Neural cell (in vitro differentiated cells): ENCODE data around the gene TFF2. TPM values are rescaled to one million over a fixed set of nuclear protein-coding genes. Genes with fewer than 3 reads are reported as not detected.

Experiments
- H2AFZ ChIP-seq: fragments of 200-600, 300-800 bp; sonication (generic), shearing (Covaris generic); 2 replicates; pipeline ENCODE4 v1.6.0; 2014; ENCODE audit warnings: low read depth, mild to moderate bottlenecking, antibody characterized with exemption, low read length, moderate library complexity
- H3F3A ChIP-seq: fragments of 200-600 bp; shearing (Covaris generic); 2 replicates; pipeline ENCODE4 v1.6.1; 2016; ENCODE audit warnings: mild to moderate bottlenecking, moderate library complexity, mixed read lengths, antibody characterized with exemption, low read length; ENCODE audit not compliant: insufficient read depth, poor library complexity, severe bottlenecking
- H3K27ac ChIP-seq: fragments of 200-600, 300-800 bp; sonication (generic), shearing (Covaris generic); 2 replicates; pipeline ENCODE4 v1.5.1; 2014; ENCODE audit warnings: mild to moderate bottlenecking, low read length, moderate library complexity
- H3K27me3 ChIP-seq: fragments of 300-800, 200-600 bp; sonication (generic), shearing (Covaris generic); 2 replicates; pipeline ENCODE4 v1.6.0; 2014; ENCODE audit warnings: mild to moderate bottlenecking, low read depth, low read length, moderate library complexity; ENCODE audit not compliant: insufficient read depth
- H3K36me3 ChIP-seq: fragments of 300-800, 200-600 bp; sonication (generic), shearing (Covaris generic); 2 replicates; pipeline ENCODE4 v1.5.1; 2014; ENCODE audit warnings: mild to moderate bottlenecking, antibody characterized with exemption, low read length, moderate library complexity; ENCODE audit not compliant: insufficient read depth
- H3K4me2 ChIP-seq: fragments of 300-800, 200-600 bp; sonication (generic), shearing (Covaris generic); 2 replicates; pipeline ENCODE4 v1.6.0; 2014; ENCODE audit warnings: mild to moderate bottlenecking, low read length
- H3K4me3 ChIP-seq: fragments of 300-800, 200-600 bp; sonication (generic), shearing (Covaris generic); 2 replicates; pipeline ENCODE4 v1.5.1; 2014; ENCODE audit warnings: mild to moderate bottlenecking, low read length, moderate library complexity
- H3K79me2 ChIP-seq: fragments of 200-600 bp; shearing (Covaris generic); replicated peaks from 2 replicates; pipeline ENCODE4 v1.6.0; 2014; ENCODE audit warnings: mild to moderate bottlenecking, low read length, moderate library complexity; ENCODE audit not compliant: insufficient read depth
- H3K9ac ChIP-seq: fragments of 300-800, 200-600 bp; sonication (generic), shearing (Covaris generic); 2 replicates; pipeline ENCODE4 v1.6.1; 2016; ENCODE audit warnings: mild to moderate bottlenecking, low read length, mixed read lengths
- H3K9me2 ChIP-seq: fragments of 200-600 bp; shearing (Covaris generic); 2 replicates; pipeline ENCODE4 v1.6.1; 2016; ENCODE audit warnings: mild to moderate bottlenecking, low read length, mixed read lengths; ENCODE audit not compliant: insufficient read depth
- H3K9me3 ChIP-seq: fragments of 200-600, 300-800 bp; sonication (generic), shearing (Covaris generic); 2 replicates; pipeline ENCODE4 v1.6.1; 2016; ENCODE audit warnings: mild to moderate bottlenecking, mixed run types, low read length, moderate library complexity, mixed read lengths
- H4K20me1 ChIP-seq: fragments of 200-600 bp; shearing (Covaris generic); 2 replicates; pipeline ENCODE4 v1.6.1; 2016; ENCODE audit warnings: mild to moderate bottlenecking, mixed run types; ENCODE audit not compliant: insufficient read depth
- CTCF ChIP-seq: fragments of 450-650 bp; IDR thresholded peaks from 2 replicates; pipeline ENCODE4 v1.5.1; 2014; ENCODE audit warnings: antibody characterized with exemption, mild to moderate bottlenecking, moderate library complexity; ENCODE audit not compliant: poor library complexity, severe bottlenecking
- EP300 ChIP-seq: fragments of 450-650 bp; conservative IDR thresholded peaks from 2 replicates; pipeline ENCODE4 v1.6.1; 2014; ENCODE audit warnings: antibody characterized with exemption, mild to moderate bottlenecking, moderate library complexity; ENCODE audit not compliant: poor library complexity, severe bottlenecking
- EZH2 ChIP-seq: fragments of 200-600, 300-800 bp; shearing (Covaris generic), sonication (generic); IDR thresholded peaks from 2 replicates; pipeline ENCODE4 v1.6.1; 2014; ENCODE audit warnings: antibody characterized with exemption, low read length, borderline replicate concordance, mild to moderate bottlenecking; ENCODE audit not compliant: insufficient read depth, poor library complexity, severe bottlenecking
- MXI1 ChIP-seq: fragments of 450-650 bp; conservative IDR thresholded peaks from 2 replicates; pipeline ENCODE4 v1.6.1; 2014; ENCODE audit warnings: antibody characterized with exemption, mild to moderate bottlenecking; ENCODE audit not compliant: poor library complexity, severe bottlenecking
- POLR2AphosphoS5 ChIP-seq: IDR thresholded peaks from 2 replicates; pipeline ENCODE4 v1.6.1; 2012
- RAD21 ChIP-seq: fragments of 450-650 bp; conservative IDR thresholded peaks from 2 replicates; pipeline ENCODE4 v1.6.1; 2014; ENCODE audit warnings: antibody characterized with exemption, mild to moderate bottlenecking, moderate library complexity
- SMC3 ChIP-seq: fragments of 450-650 bp; conservative IDR thresholded peaks from 2 replicates; pipeline ENCODE4 v1.6.1; 2014; ENCODE audit warnings: antibody characterized with exemption, mild to moderate bottlenecking, moderate library complexity; ENCODE audit not compliant: poor library complexity
- TAF1 ChIP-seq: IDR thresholded peaks from 2 replicates; pipeline ENCODE4 v1.6.1; 2012; ENCODE audit warnings: low read depth
- polyA plus RNA-seq: library from polyadenylated mRNA; depleted of rRNA; stranded (reverse); fragments of >200 nt; gene quantifications from 2 replicates; pipeline ENCODE4 v1.2.3, GENCODE V29; 2014
- TF ChIP-seq, protein P1 (sequence below): IDR thresholded peaks from 2 replicates; pipeline ENCODE4 v1.6.1; 2012; ENCODE audit warnings: borderline replicate concordance

The TFF2 gene
- polyA plus RNA-seq, 1 donor from 2014 or later, result not detected

GRCh38 chr21:42357307-42357706 is 6.5 kb upstream of the TFF2 start:
- no peak overlapping the region for H3K27ac ChIP-seq
- no peak for TF ChIP-seq TAF1
- TF ChIP-seq MXI1, result no peak
- no peak for TF ChIP-seq EZH2
- no peak for TF ChIP-seq POLR2AphosphoS5
- no peak for TF ChIP-seq RAD21
- TF ChIP-seq, protein P1, sequence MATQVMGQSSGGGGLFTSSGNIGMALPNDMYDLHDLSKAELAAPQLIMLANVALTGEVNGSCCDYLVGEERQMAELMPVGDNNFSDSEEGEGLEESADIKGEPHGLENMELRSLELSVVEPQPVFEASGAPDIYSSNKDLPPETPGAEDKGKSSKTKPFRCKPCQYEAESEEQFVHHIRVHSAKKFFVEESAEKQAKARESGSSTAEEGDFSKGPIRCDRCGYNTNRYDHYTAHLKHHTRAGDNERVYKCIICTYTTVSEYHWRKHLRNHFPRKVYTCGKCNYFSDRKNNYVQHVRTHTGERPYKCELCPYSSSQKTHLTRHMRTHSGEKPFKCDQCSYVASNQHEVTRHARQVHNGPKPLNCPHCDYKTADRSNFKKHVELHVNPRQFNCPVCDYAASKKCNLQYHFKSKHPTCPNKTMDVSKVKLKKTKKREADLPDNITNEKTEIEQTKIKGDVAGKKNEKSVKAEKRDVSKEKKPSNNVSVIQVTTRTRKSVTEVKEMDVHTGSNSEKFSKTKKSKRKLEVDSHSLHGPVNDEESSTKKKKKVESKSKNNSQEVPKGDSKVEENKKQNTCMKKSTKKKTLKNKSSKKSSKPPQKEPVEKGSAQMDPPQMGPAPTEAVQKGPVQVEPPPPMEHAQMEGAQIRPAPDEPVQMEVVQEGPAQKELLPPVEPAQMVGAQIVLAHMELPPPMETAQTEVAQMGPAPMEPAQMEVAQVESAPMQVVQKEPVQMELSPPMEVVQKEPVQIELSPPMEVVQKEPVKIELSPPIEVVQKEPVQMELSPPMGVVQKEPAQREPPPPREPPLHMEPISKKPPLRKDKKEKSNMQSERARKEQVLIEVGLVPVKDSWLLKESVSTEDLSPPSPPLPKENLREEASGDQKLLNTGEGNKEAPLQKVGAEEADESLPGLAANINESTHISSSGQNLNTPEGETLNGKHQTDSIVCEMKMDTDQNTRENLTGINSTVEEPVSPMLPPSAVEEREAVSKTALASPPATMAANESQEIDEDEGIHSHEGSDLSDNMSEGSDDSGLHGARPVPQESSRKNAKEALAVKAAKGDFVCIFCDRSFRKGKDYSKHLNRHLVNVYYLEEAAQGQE, result no peak
- TF ChIP-seq CTCF, result no peak
- no peak for TF ChIP-seq EP300
- no peak for TF ChIP-seq SMC3
- no peaks in the 10 kb centered on the region for H3K36me3 ChIP-seq
- H3K9me2 ChIP-seq, result no peaks in the 10 kb centered on the region
- no peaks in the 10 kb centered on the region for H3K27me3 ChIP-seq
- H3K9me3 ChIP-seq, result no peaks in the 10 kb centered on the region
- no peaks in the 10 kb centered on the region for H3F3A ChIP-seq
- H3K4me3 ChIP-seq, result no peak overlapping the region
- H2AFZ ChIP-seq, result no peak overlapping the region
- no peak overlapping the region for H3K4me2 ChIP-seq
- H3K9ac ChIP-seq, result no peak overlapping the region
- no peaks in the 10 kb centered on the region for H4K20me1 ChIP-seq
- H3K79me2 ChIP-seq, result no peaks in the 10 kb centered on the region

- Histone ChIP-seq H3K27me3 (no peaks in the 10 kb centered on the region), H3K4me2 (no peak overlapping the region), H3K9me2 (no peaks in the 10 kb centered on the region), H3K36me3 (no peaks in the 10 kb centered on the region), H3K9me3 (no peaks in the 10 kb centered on the region), H3K27ac (no peak overlapping the region), H4K20me1 (no peaks in the 10 kb centered on the region), H3K79me2 (no peaks in the 10 kb centered on the region), H2AFZ (no peak overlapping the region), H3K4me3 (no peak overlapping the region), H3F3A (no peaks in the 10 kb centered on the region), H3K9ac (no peak overlapping the region)
- TF ChIP-seq EZH2 (no peak), CTCF (no peak), TAF1 (no peak), EP300 (no peak), RAD21 (no peak), POLR2AphosphoS5 (no peak), SMC3 (no peak), MXI1 (no peak)
- TF ChIP-seq, protein P1, result no peak
Measured at GRCh38 chr21:42356650-42357049, 5.9 kb upstream of the TFF2 start.
